Naive thymus-derived CD4-positive, alpha-beta T cell (primary cell): ENCODE results near the gene MAGEF1. TPM values are rescaled to one million over a fixed set of nuclear protein-coding genes. Genes with fewer than 3 reads are reported as not detected.

Experiments used
- ATAC-seq: fragments of 150-1000 bp; cut with Tn5 transposase; 2 replicates; pipeline ENCODE4 v1.10.0; 2021; ENCODE audit warnings: mild to moderate bottlenecking, moderate library complexity
- CTCF ChIA-PET: fragments of 350-600 bp; sonication (Branson Sonifier 250); formaldehyde crosslinking; loops from one replicate; lab custom pipeline; 2021; ENCODE audit warnings: antibody characterized with exemption; lab: Charles Lee
- POLR2A ChIA-PET: fragments of 350-600 bp; sonication (Branson Sonifier 250); formaldehyde crosslinking; loops from one replicate; lab custom pipeline; 2021; ENCODE audit warnings: antibody characterized with exemption, inconsistent platforms; lab: Charles Lee
- DNase-seq, 9 donors: peaks; one replicate each; pipeline versions ENCODE4 v3.0.0 to v3.0.0-alpha.2; 2020 to 2022; ENCODE audit warnings: mixed read lengths in 1 of 9
- H3K27ac ChIP-seq: one replicate; pipeline ENCODE4 v1.7.0; 2013; ENCODE audit warnings: mild to moderate bottlenecking, low read depth, low read length, moderate library complexity
- H3K27me3 ChIP-seq, 2 donors: one replicate each; pipeline ENCODE4 v1.7.0; 2013; ENCODE audit warnings: low read length in 2 of 2, mild to moderate bottlenecking in 2 of 2, moderate library complexity in 2 of 2; ENCODE audit not compliant: control insufficient read depth in 2 of 2, insufficient read depth in 2 of 2
- H3K36me3 ChIP-seq, 3 experiments: 1 replicate in 2 of 3; 2 replicates in 1 of 3; pipeline ENCODE4 v1.7.0; 2013; ENCODE audit warnings: low read length in 3 of 3, mild to moderate bottlenecking in 3 of 3, moderate library complexity in 1 of 3; ENCODE audit not compliant: insufficient read depth in 3 of 3, control insufficient read depth in 2 of 3
- H3K4me1 ChIP-seq, 2 donors: one replicate each; pipeline ENCODE4 v1.7.0; 2013; ENCODE audit warnings: low read length in 2 of 2, mild to moderate bottlenecking in 2 of 2, moderate library complexity in 1 of 2; ENCODE audit not compliant: control insufficient read depth in 2 of 2, insufficient read depth in 2 of 2
- H3K4me3 ChIP-seq: 2 replicates; pipeline ENCODE4 v1.7.0; 2013; ENCODE audit warnings: mild to moderate bottlenecking, low read length
- H3K9me3 ChIP-seq, 3 experiments: 1 replicate in 2 of 3; 2 replicates in 1 of 3; pipeline ENCODE4 v1.7.0; 2013; ENCODE audit warnings: low read length in 3 of 3; ENCODE audit not compliant: control insufficient read depth in 2 of 3
- H3K27ac Mint-ChIP-seq, 9 donors: one replicate each; pipeline ENCODE4 v1.8.0; 2020 to 2022; ENCODE audit warnings: mixed read lengths in 9 of 9, mild to moderate bottlenecking in 8 of 9, moderate library complexity in 5 of 9, inconsistent platforms in 2 of 9
- H3K27me3 Mint-ChIP-seq, 5 donors: one replicate each; pipeline ENCODE4 v1.8.0; 2021 to 2022; ENCODE audit warnings: mixed read lengths in 5 of 5, mild to moderate bottlenecking in 1 of 5
- H3K36me3 Mint-ChIP-seq, 5 donors: one replicate each; pipeline ENCODE4 v1.8.0; 2020 to 2022; ENCODE audit warnings: mixed read lengths in 5 of 5, mild to moderate bottlenecking in 3 of 5, inconsistent platforms in 1 of 5
- H3K4me1 Mint-ChIP-seq, 7 donors: one replicate each; pipeline ENCODE4 v1.8.0; 2020 to 2022; ENCODE audit warnings: mixed read lengths in 7 of 7, mild to moderate bottlenecking in 3 of 7, inconsistent platforms in 1 of 7
- H3K4me3 Mint-ChIP-seq, 10 donors: one replicate each; pipeline ENCODE4 v1.8.0; 2020 to 2022; ENCODE audit warnings: mild to moderate bottlenecking in 10 of 10, mixed read lengths in 10 of 10, moderate library complexity in 6 of 10, inconsistent platforms in 2 of 10
- H3K9me3 Mint-ChIP-seq, 11 donors: one replicate each; pipeline ENCODE4 v1.8.0; 2020 to 2022; ENCODE audit warnings: mixed read lengths in 11 of 11, mild to moderate bottlenecking in 4 of 11, inconsistent platforms in 1 of 11, moderate library complexity in 1 of 11
- intact Hi-C, 2 donors: fragments of 100-400 bp; cut with micrococcal nuclease; formaldehyde crosslinking; loops; one replicate each; pipeline ENCODE4 v1.15.1; 2023
- polyA plus RNA-seq, 2 donors: library from polyadenylated mRNA; unstranded; fragments of 300-500 nt; fragmentation: Illumina TruSeq; gene quantifications; one replicate each; pipeline ENCODE4 v1.2.3, GENCODE V29; 2021
- total RNA-seq, 6 experiments: library from RNA in 5 of 6; stranded (reverse) in 5 of 6; gene quantifications; 1 replicate in 5 of 6; 2 replicates in 1 of 6; pipeline ENCODE4 v1.2.3 and lab custom pipeline; 2021 to 2026

The MAGEF1 gene
- total and polyA plus RNA-seq, 7 experiments from 2014 or later, result 9.0 to 40.0 (median 17.0) TPM

DNA sequence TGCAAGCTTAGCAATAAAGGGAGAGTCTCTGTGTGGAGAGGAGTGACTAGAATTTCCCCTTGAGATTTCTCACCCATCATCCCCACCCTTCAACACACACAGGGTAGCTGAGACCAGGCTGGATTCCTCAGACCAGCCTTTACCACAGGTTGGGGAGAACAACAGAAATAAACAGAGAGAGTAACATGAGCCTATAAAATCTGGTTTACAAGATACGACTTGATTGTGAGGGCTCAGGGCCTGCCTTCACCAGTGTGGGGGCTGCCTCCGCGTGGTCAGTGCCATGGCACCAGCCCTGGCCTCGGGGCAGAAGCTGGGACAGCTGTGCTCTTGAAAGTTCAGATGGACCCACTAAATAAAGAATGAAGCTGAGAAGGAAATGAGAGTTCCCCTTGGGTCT, 14.6 kb upstream of the MAGEF1 start:
- ChIA-PET POLR2A (interaction anchor here (0.7 kb wide), 1 partner anchor 14 kb away, joined by 4 read pairs; no protein-coding TSS in a partner anchor), CTCF (interaction anchor here (0.6 to 4.2 kb wide), 9 partner anchors 10 to 355 kb away, joined by 3 to 24 read pairs (median 5); partner anchors contain the start of gene EPHB3)
- Mint-ChIP-seq H3K27me3 (peaks cover 0 to 40% (median 5%) of the 10 kb centered on the region in 5 donors), H3K4me3 (no peak overlapping the region), H3K27ac (no peak overlapping the region), H3K9me3 (no peaks in the 10 kb centered on the region), H3K36me3 (no peaks in the 10 kb centered on the region), H3K4me1 (peaks cover 0 to 4% (median 0%) of the 10 kb centered on the region in 7 donors)
- H3K9me3 ChIP-seq, result no peaks in the 10 kb centered on the region
- intact Hi-C loops, result loop anchor here in 1 of 2 donors (2.0 kb wide), 1 partner anchor 14 kb away; the partner anchor contains the start of gene MAGEF1
- no peaks in the 10 kb centered on the region for H3K4me1 ChIP-seq
- H3K27ac ChIP-seq, result no peak overlapping the region
- no peak for DNase-seq
- H3K36me3 ChIP-seq, result no peaks in the 10 kb centered on the region
- no peak overlapping the region for H3K4me3 ChIP-seq
- no peak for ATAC-seq
- no peaks in the 10 kb centered on the region for H3K27me3 ChIP-seq

DNA sequence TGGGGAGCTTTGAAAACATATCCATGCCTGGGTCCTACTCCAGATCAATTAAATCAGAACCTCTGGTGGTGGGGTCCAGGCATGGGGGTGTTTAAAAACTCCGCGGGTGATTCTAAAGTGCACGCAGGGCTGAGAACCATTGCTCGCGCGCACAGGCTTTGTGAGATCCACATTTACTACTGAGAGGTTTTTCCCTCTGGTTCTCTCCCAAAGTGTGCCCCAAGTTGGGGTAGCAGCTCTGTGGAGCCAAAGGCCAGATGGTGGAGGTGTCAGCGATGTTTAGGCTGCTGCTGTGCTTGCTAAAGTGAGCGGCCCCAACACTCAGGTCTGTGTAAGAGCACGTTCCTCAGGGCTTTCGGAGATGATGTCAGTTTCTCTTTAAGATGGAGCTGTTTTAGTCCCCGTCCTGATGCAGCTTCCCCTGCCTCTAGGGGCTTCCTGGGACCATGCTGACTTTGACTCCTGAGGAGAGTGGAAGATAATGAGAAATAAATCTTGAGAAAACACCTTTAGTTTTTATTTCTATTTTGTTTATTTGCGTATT, 13.4 kb upstream of the MAGEF1 start:
- no peaks in the 10 kb centered on the region for H3K36me3 Mint-ChIP-seq
- CTCF ChIA-PET, result interaction anchor here (0.7 to 4.2 kb wide), 6 partner anchors 9 to 717 kb away, joined by 3 to 24 read pairs (median 3); partner anchors contain the start of gene EPHB3
- intact Hi-C loops, result no loop called here

DNA sequence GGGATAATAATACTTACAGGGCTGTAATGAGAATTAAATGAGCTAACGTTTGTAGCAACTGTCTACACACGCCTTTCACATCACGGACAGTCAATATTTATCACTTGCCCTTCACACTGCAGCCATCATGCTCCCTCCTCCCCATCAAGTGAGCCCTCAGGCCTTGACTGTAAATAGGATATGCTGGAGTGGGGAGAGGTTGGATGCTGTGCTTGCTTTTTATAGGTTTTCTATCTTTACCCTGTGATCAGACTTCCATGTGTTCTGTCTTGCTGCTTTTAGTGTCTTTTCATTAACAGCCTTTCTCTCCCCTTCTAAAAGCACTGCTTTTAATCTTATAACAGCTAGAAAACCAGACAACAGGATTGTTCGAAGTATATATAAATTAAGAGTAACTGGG, 12.8 kb upstream of the MAGEF1 start:
- Mint-ChIP-seq H3K9me3 (no peaks in the 10 kb centered on the region), H3K27me3 (peaks cover 0 to 44% (median 0%) of the 10 kb centered on the region in 5 donors), H3K36me3 (no peaks in the 10 kb centered on the region), H3K4me1 (peaks cover 0 to 4% (median 0%) of the 10 kb centered on the region in 7 donors), H3K4me3 (no peak overlapping the region), H3K27ac (no peak overlapping the region)
- POLR2A ChIA-PET, result interaction anchor here (1.4 kb wide), 1 partner anchor 164 kb away, joined by 4 read pairs; the partner anchor contains the start of gene EPHB3
- H3K4me3 ChIP-seq, result no peak overlapping the region
- no peak for ATAC-seq
- H3K36me3 ChIP-seq, result no peaks in the 10 kb centered on the region
- no peak overlapping the region for H3K27ac ChIP-seq
- intact Hi-C loops, result no loop called here
- no peaks in the 10 kb centered on the region for H3K9me3 ChIP-seq
- DNase-seq, result no peak
- CTCF ChIA-PET, result interaction anchor here (0.7 to 4.2 kb wide), 7 partner anchors 10 to 717 kb away, joined by 3 to 24 read pairs (median 3); partner anchors contain the start of gene EPHB3
- H3K27me3 ChIP-seq, result no peaks in the 10 kb centered on the region
- no peaks in the 10 kb centered on the region for H3K4me1 ChIP-seq

More for the DNA sequence above, 13.4 kb upstream of the MAGEF1 start:
- Mint-ChIP-seq H3K27me3 (peaks cover 0 to 41% (median 0%) of the 10 kb centered on the region in 5 donors), H3K4me3 (no peak overlapping the region), H3K9me3 (no peaks in the 10 kb centered on the region), H3K4me1 (peaks cover 0 to 4% (median 0%) of the 10 kb centered on the region in 7 donors), H3K27ac (no peak overlapping the region)
- Histone ChIP-seq H3K4me3 (no peak overlapping the region), H3K27me3 (no peaks in the 10 kb centered on the region), H3K36me3 (no peaks in the 10 kb centered on the region), H3K4me1 (no peaks in the 10 kb centered on the region), H3K27ac (no peak overlapping the region), H3K9me3 (no peaks in the 10 kb centered on the region)
- POLR2A ChIA-PET, result no interaction called here
- no peak for ATAC-seq
- DNase-seq, result no peak

DNA sequence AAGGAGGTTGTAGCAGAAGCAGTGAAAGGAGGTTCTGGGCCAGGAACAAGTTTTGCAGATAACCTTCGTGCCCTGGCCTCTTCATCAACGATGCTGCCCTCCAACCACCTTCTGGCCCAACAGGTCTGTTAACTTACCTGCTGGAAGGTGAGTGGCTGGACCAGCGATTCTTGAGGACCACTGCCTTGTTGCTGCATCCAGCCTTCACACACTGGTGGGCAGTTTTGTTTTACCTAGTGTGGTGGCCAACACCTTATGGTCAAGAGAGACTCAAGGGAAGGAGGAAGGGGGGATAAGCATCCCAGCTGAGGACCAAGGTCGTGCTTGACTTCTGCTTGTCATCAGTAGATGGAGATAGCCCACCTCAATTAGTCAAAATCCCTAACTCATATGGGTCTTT, 7.8 kb upstream of the MAGEF1 start:
- H3K4me1 Mint-ChIP-seq, result no peaks in the 10 kb centered on the region
- Histone ChIP-seq H3K4me3 (no peak overlapping the region), H3K36me3 (no peaks in the 10 kb centered on the region), H3K27ac (no peak overlapping the region), H3K27me3 (no peaks in the 10 kb centered on the region), H3K4me1 (no peaks in the 10 kb centered on the region), H3K9me3 (no peaks in the 10 kb centered on the region)
- no peak for DNase-seq
- ATAC-seq, result no peak
- no peak overlapping the region for H3K4me3 Mint-ChIP-seq
- intact Hi-C loops, result no loop called here
- ChIA-PET POLR2A (no interaction called here), CTCF (no interaction called here)
- H3K9me3 Mint-ChIP-seq, result no peaks in the 10 kb centered on the region
- peaks cover 0 to 48% (median 0%) of the 10 kb centered on the region in 5 donors for H3K27me3 Mint-ChIP-seq
- no peaks in the 10 kb centered on the region for H3K36me3 Mint-ChIP-seq
- H3K27ac Mint-ChIP-seq, result no peak overlapping the region

DNA sequence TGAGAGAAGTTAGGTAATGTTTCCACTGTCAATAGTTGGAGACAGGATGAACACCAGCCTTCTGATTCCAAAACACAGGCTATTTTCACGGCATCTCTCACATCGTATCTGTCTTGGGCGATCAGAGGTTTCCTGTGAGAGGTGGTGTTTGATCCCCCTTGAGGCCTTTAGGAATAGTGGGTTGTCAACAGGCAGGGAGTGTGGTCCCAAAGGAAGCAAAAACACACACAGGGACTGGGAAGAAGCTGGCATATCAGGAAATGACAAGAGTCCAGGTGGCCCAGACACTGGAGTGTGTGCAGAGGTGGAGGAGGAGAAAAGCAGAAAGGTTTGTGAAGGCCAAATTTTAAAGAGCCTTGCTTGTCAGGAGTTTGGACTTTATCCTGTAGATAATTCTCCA, 6.6 kb upstream of the MAGEF1 start:
- no peaks in the 10 kb centered on the region for H3K9me3 ChIP-seq
- Mint-ChIP-seq H3K36me3 (no peaks in the 10 kb centered on the region), H3K9me3 (no peaks in the 10 kb centered on the region), H3K4me1 (no peaks in the 10 kb centered on the region), H3K27me3 (peaks cover 0 to 40% (median 0%) of the 10 kb centered on the region in 5 donors), H3K27ac (no peak overlapping the region), H3K4me3 (no peak overlapping the region)
- H3K27me3 ChIP-seq, result no peaks in the 10 kb centered on the region
- no peak overlapping the region for H3K4me3 ChIP-seq
- DNase-seq (no peak), ATAC-seq (no peak)
- no peaks in the 10 kb centered on the region for H3K36me3 ChIP-seq
- ChIA-PET POLR2A (no interaction called here), CTCF (interaction anchor here (1.0 kb wide), 1 partner anchor 10 kb away, joined by 3 read pairs; no protein-coding TSS in a partner anchor)
- H3K4me1 ChIP-seq, result no peaks in the 10 kb centered on the region
- H3K27ac ChIP-seq, result no peak overlapping the region
- intact Hi-C loops, result no loop called here

DNA sequence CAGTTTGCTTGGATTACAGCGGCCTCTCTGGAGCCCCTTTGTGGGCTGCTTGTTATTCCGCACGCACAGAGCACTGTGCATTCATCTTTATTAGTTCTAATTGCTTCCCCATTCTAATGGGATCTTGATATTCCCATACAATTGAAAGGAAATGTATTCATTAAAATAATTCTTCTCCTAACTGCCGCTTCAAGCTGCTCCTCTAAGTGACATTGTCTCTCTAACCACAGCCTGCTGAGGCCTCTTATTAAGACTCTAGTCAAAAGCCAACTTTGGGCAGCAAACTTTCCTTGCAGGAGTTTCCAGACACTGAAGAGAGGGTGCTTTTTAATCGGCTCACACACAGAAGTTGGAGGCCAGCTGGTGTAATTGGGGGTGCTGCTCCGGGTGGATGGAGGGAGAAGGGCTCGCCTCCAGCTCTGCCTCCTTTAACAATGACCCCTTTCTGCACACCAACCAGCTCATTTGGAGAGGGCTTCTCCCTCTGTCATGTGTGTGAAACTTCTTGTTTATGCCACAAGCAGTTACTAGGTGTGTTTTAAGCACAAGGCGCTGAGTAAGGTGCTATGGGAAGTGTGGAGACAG, 5.6 kb upstream of the MAGEF1 start:
- no peak for ATAC-seq
- DNase-seq, result no peak
- no peak overlapping the region for H3K27ac ChIP-seq
- Mint-ChIP-seq H3K4me3 (no peak overlapping the region), H3K9me3 (no peaks in the 10 kb centered on the region), H3K4me1 (peaks cover 3 to 8% (median 7%) of the 10 kb centered on the region in 7 donors), H3K27me3 (peaks cover 0 to 38% (median 0%) of the 10 kb centered on the region in 5 donors), H3K36me3 (no peaks in the 10 kb centered on the region), H3K27ac (peak overlapping the region in 1 of 9 donors; percentile 33)
- H3K36me3 ChIP-seq, result no peaks in the 10 kb centered on the region
- no peak overlapping the region for H3K4me3 ChIP-seq
- ChIA-PET CTCF (interaction anchor here (1.0 kb wide), 1 partner anchor 11 kb away, joined by 3 read pairs; no protein-coding TSS in a partner anchor), POLR2A (no interaction called here)
- intact Hi-C loops, result no loop called here
- H3K27me3 ChIP-seq, result no peaks in the 10 kb centered on the region
- no peaks in the 10 kb centered on the region for H3K9me3 ChIP-seq
- H3K4me1 ChIP-seq, result peaks cover 0 to 1% of the 10 kb centered on the region in 2 donors
